Effector memory CD4-positive, alpha-beta T cell (primary cell): ENCODE measurements around the gene DHRS7.

Experiments used
- DNase-seq, 3 donors: peaks; one replicate each; pipeline ENCODE4 v3.0.0-alpha.2; 2020
- H3K27ac ChIP-seq: 2 replicates; pipeline ENCODE4 v1.7.0; 2013; ENCODE audit warnings: mild to moderate bottlenecking, low read length, moderate library complexity; ENCODE audit not compliant: insufficient read depth, poor library complexity, severe bottlenecking
- H3K27me3 ChIP-seq: replicated peaks from 2 replicates; pipeline ENCODE4 v1.7.0; 2013; ENCODE audit warnings: mild to moderate bottlenecking, low read length; ENCODE audit not compliant: insufficient read depth, control insufficient read depth, poor library complexity, severe bottlenecking
- H3K36me3 ChIP-seq: 2 replicates; pipeline ENCODE4 v1.7.0; 2013; ENCODE audit warnings: mild to moderate bottlenecking, low read length, moderate library complexity; ENCODE audit not compliant: control insufficient read depth, insufficient read depth
- H3K4me1 ChIP-seq: 2 replicates; pipeline ENCODE4 v1.7.0; 2013; ENCODE audit warnings: low read length, mild to moderate bottlenecking; ENCODE audit not compliant: control insufficient read depth, insufficient read depth, poor library complexity, severe bottlenecking
- H3K4me3 ChIP-seq: 2 replicates; pipeline ENCODE4 v1.7.0; 2013; ENCODE audit warnings: low read length, low read depth, mild to moderate bottlenecking; ENCODE audit not compliant: insufficient read depth, poor library complexity, severe bottlenecking
- H3K9me3 ChIP-seq: 2 replicates; pipeline ENCODE4 v1.7.0; 2013; ENCODE audit warnings: mild to moderate bottlenecking, low read length, moderate library complexity; ENCODE audit not compliant: control insufficient read depth
- total RNA-seq, 3 donors: gene quantifications; one replicate each; lab custom pipeline; 2026; lab: John Stamatoyannopoulos, UW

The DHRS7 gene
- total RNA-seq, result 42.4 to 54.5 (median 50.5) reads per million in 3 donors

DNA sequence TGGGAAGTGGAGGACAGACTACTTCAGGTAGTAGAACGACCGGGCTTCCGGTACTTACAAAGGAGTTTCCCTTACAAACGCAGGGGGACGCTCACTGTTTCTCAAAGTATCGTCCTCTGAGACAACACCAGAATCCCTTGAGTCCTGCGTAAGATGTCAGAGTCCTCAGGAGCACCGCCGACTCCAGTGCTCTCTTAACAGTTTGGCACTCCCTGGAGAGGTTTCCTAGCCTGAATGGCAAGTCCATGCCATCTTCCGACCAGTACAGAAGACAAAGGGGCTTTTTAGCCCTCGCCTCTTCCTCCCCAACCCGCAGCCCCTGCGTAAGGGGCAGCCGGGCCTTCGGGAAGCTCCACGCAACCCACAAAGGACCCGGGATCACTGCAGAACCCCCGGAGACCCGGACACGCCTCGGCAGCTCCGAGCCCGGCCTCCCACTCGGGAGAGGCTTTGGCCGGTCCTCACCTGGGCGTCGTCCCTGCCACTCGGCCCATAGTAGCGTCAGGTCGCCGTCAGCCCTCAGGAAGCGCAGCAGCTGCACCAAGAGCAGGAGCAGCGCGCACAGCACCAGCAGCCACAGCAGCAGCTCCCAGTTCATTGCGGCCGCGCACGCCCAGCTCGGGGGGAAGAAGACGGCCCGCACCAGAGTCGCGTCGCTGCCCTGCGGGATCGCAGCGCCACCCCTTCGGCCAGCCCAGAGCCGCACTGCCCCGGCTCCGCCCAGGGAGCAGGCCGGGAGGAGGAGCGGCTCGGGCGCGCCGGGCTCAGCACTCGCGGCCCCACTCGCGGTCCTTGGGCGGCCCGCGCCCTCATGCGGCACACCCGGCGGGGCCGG is at the start of gene DHRS7:
TSS of gene DHRS7 (minus strand) at position 687 of the 835 bp plus-strand sequence. CDS start at position 598, 89 bp downstream.
- no peaks in the 10 kb centered on the region for H3K9me3 ChIP-seq
- H3K4me3 ChIP-seq, result peak within 1 kb of the TSS; percentile 79
- DNase-seq, result peak; percentile 40 to 59 (median 51)
- no peaks in the 10 kb centered on the region for H3K27me3 ChIP-seq
- H3K36me3 ChIP-seq, result no peaks in the 10 kb centered on the region
- H3K27ac ChIP-seq, result peak within 1 kb of the TSS; percentile 88
- H3K4me1 ChIP-seq, result peaks cover 19% of the 10 kb centered on the region

GRCh38 chr14:60214415-60215126 is 49.4 kb upstream of the DHRS7 start:
- H3K4me3 ChIP-seq, result no peak overlapping the region
- no peaks in the 10 kb centered on the region for H3K27me3 ChIP-seq
- no peak for DNase-seq
- H3K9me3 ChIP-seq, result no peaks in the 10 kb centered on the region
- no peaks in the 10 kb centered on the region for H3K36me3 ChIP-seq
- no peak overlapping the region for H3K27ac ChIP-seq
- no peaks in the 10 kb centered on the region for H3K4me1 ChIP-seq

- no peaks in the 10 kb centered on the region for H3K4me1 ChIP-seq
- H3K27ac ChIP-seq, result no peak overlapping the region
- H3K9me3 ChIP-seq, result no peaks in the 10 kb centered on the region
- no peaks in the 10 kb centered on the region for H3K36me3 ChIP-seq
- H3K27me3 ChIP-seq, result no peaks in the 10 kb centered on the region
- no peak overlapping the region for H3K4me3 ChIP-seq
- no peak for DNase-seq
These were observed 48.8 kb upstream of the DHRS7 start for GRCh38 chr14:60214003-60214402.

DNA sequence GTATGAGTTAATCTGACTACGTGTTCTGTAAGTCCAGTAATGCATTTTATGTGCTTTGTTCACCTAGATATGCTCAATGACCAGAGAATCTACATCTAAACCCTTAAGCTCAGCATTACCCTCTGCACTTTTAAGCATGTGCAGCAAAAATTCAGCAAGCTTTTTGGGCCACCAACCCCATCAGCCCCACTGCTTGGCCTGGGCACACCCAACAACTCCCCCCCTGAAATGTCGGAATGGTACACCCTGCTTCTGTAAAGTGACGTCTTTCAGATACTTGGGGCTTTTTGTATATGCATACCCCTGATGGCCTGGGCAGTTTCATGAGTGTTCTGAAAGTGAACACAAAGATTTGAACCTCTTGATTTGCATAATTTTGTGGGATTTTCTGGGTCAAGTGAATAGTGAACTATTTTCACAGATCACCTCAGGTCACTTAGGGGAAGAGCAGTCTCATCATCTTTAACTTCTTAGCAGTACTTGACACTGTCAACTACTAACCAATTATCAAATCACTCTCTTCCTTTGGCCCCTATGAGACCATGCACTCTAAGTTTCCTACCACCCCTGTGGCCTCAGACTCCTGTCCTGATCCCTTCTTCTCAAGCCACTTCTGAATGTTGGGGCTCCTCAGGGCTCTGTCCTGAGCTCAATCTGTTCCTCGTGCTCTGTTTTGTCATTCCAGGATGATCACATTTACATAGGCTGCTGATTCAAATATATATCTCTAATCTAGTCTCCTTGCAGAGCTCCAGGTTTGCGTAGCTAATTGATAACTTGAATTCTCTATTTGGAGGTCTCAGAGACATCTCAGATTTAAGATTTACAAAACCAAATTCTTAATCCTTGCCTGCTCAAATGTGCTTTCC is 47.5 kb upstream of the DHRS7 start:
- DNase-seq, result no peak
- Histone ChIP-seq H3K36me3 (no peaks in the 10 kb centered on the region), H3K4me1 (no peaks in the 10 kb centered on the region)

GRCh38 chr14:60211153-60211552 is 46.0 kb upstream of the DHRS7 start:
- no peaks in the 10 kb centered on the region for H3K9me3 ChIP-seq
- no peaks in the 10 kb centered on the region for H3K27me3 ChIP-seq
- H3K4me1 ChIP-seq, result no peaks in the 10 kb centered on the region
- DNase-seq, result no peak
- no peak overlapping the region for H3K27ac ChIP-seq
- no peaks in the 10 kb centered on the region for H3K36me3 ChIP-seq
- H3K4me3 ChIP-seq, result no peak overlapping the region

More for the DNA sequence above, 47.5 kb upstream of the DHRS7 start:
- Histone ChIP-seq H3K27ac (no peak overlapping the region), H3K9me3 (no peaks in the 10 kb centered on the region), H3K27me3 (no peaks in the 10 kb centered on the region), H3K4me3 (no peak overlapping the region)

DNA sequence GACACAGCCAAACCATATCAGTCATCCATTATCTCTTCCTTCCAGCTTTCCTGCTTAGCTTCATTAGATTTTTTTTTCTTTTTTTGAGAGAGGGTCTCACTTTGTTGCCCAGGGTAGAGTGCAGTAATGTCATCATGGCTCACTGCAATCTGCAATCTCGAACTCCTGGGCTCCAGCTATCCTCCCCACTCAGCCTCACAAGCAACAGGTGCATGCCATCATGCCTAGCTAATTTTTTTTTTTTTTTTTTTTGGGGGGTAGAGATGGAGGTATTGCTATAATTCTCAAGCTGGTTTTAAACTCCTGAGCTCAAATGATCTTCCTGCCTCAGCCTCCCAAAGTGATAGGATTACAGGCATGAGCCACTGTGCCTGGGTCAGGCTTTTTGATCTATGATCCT is 45.5 kb upstream of the DHRS7 start:
- no peaks in the 10 kb centered on the region for H3K36me3 ChIP-seq
- no peak overlapping the region for H3K4me3 ChIP-seq
- H3K9me3 ChIP-seq, result no peaks in the 10 kb centered on the region
- H3K27ac ChIP-seq, result no peak overlapping the region
- H3K4me1 ChIP-seq, result no peaks in the 10 kb centered on the region
- DNase-seq, result no peak
- no peaks in the 10 kb centered on the region for H3K27me3 ChIP-seq

GRCh38 chr14:60206837-60207533 is 41.8 kb upstream of the DHRS7 start:
- Histone ChIP-seq H3K36me3 (no peaks in the 10 kb centered on the region), H3K4me3 (no peak overlapping the region), H3K9me3 (no peaks in the 10 kb centered on the region), H3K27me3 (no peaks in the 10 kb centered on the region), H3K4me1 (no peaks in the 10 kb centered on the region), H3K27ac (no peak overlapping the region)
- no peak for DNase-seq

DNA sequence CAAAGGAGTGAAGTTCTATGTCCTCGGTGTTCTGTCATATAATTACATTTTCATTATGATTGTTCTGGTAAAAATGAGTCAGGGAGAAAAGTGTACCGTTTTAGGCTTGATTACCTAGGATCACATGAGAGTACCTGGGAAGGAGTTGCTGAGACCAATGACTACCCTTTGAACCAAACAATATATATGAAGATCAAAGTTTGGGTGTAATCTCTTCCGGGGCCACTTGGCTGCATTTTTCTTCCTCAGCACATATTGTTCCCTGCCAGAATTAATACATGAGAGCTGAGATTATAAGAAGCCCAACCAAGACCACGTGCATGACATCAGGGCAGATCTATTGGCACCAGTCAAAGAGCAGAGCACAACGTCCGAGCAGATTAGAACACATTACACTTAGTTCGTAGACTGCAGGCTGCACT is 41.1 kb upstream of the DHRS7 start:
- H3K4me3 ChIP-seq, result no peak overlapping the region
- H3K9me3 ChIP-seq, result no peaks in the 10 kb centered on the region
- no peak overlapping the region for H3K27ac ChIP-seq
- no peak for DNase-seq
- no peaks in the 10 kb centered on the region for H3K27me3 ChIP-seq
- H3K4me1 ChIP-seq, result no peaks in the 10 kb centered on the region
- H3K36me3 ChIP-seq, result no peaks in the 10 kb centered on the region
